ENCODE data around the gene TEX44.

The TEX44 gene

GRCh38 chr2:231590614-231591013 is 2.0 kb upstream of the TEX44 start:
- Mint-ChIP-seq H3K9me3 (no peaks in the 10 kb centered on the region), H3K27ac (peak overlapping the region; percentile 65), H3K4me3 (no peak overlapping the region), H3K36me3 (ENCODE audit: low read depth) (no peaks in the 10 kb centered on the region), H3K27me3 (ENCODE audit: low read depth, poor library complexity) (peaks cover 14% of the 10 kb centered on the region), H3K4me1 (peaks cover 32% of the 10 kb centered on the region)
- no peak for TF ChIP-seq CTCF (IDR thresholded peaks at IDR 0.05)
- peak; percentile 36 for DNase-seq

- H3K36me3 Mint-ChIP-seq (ENCODE audit: low read depth), result no peaks in the 10 kb centered on the region
- TF ChIP-seq CTCF (IDR thresholded peaks at IDR 0.05), result no peak
- DNase-seq, result no peak
- peaks cover 35% of the 10 kb centered on the region for H3K4me1 Mint-ChIP-seq
- H3K4me3 Mint-ChIP-seq, result no peak overlapping the region
- H3K27ac Mint-ChIP-seq, result no peak overlapping the region
- H3K27me3 Mint-ChIP-seq (ENCODE audit: low read depth, poor library complexity), result peaks cover 14% of the 10 kb centered on the region
- no peaks in the 10 kb centered on the region for H3K9me3 Mint-ChIP-seq
Observed at GRCh38 chr2:231593666-231594065, 1.0 kb downstream of the TEX44 start.

GRCh38 chr2:231597014-231597611 is 4.4 kb downstream of the TEX44 start:
- Mint-ChIP-seq H3K4me1 (peaks cover 25% of the 10 kb centered on the region), H3K27ac (no peak overlapping the region), H3K36me3 (ENCODE audit: low read depth) (no peaks in the 10 kb centered on the region), H3K4me3 (no peak overlapping the region), H3K27me3 (ENCODE audit: low read depth, poor library complexity) (peaks cover 4% of the 10 kb centered on the region), H3K9me3 (no peaks in the 10 kb centered on the region)
- TF ChIP-seq CTCF (IDR thresholded peaks at IDR 0.05), result no peak
- DNase-seq, result no peak

- Mint-ChIP-seq H3K4me3 (no peak overlapping the region), H3K27me3 (ENCODE audit: low read depth, poor library complexity) (peaks cover 4% of the 10 kb centered on the region), H3K9me3 (no peaks in the 10 kb centered on the region), H3K36me3 (ENCODE audit: low read depth) (no peaks in the 10 kb centered on the region), H3K4me1 (peaks cover 22% of the 10 kb centered on the region), H3K27ac (no peak overlapping the region)
- no peak for DNase-seq
- no peak for TF ChIP-seq CTCF (IDR thresholded peaks at IDR 0.05)
Observed at GRCh38 chr2:231597627-231598026, 5.0 kb downstream of the TEX44 start.

- Mint-ChIP-seq H3K36me3 (ENCODE audit: low read depth) (no peaks in the 10 kb centered on the region), H3K4me1 (peaks cover 40% of the 10 kb centered on the region), H3K4me3 (no peak overlapping the region), H3K27me3 (ENCODE audit: low read depth, poor library complexity) (peaks cover 4% of the 10 kb centered on the region), H3K9me3 (no peaks in the 10 kb centered on the region), H3K27ac (peak overlapping the region; percentile 64)
- DNase-seq, result no peak
- TF ChIP-seq CTCF (IDR thresholded peaks at IDR 0.05), result no peak
Observed at GRCh38 chr2:231600619-231601355, 8.1 kb downstream of the TEX44 start.

Data from nephron progenitor cell (in vitro differentiated cells).